Heart left ventricle (tissue), 13 donors: ENCODE measurements around the gene PAX2.

Experiments used
- POLR2A ChIP-seq, 2 donors: fragments of 450-650 bp; IDR thresholded peaks; one replicate each; pipeline ENCODE4 v1.6.1; 2017; ENCODE audit warnings: antibody characterized with exemption in 2 of 2, mild to moderate bottlenecking in 2 of 2, moderate library complexity in 2 of 2
- TF ChIP-seq, protein P1 (sequence below), 12 donors: fragments of 200-600 bp; sonication (generic) in 4 of 12; IDR thresholded peaks; one replicate each; pipeline versions ENCODE4 v1.5.0 to v1.8.0; 2018 to 2022; ENCODE audit warnings: antibody characterized with exemption in 12 of 12, mild to moderate bottlenecking in 5 of 12
- donor health status: ischemic (EF 13 %, LVEDD 7.1; RV severe dilation, severe dysfunction).
- donor health status: DM: no; HTN: yes; CAD: no.
- donor health status: DM: no; HTN: no; CAD: no.
- donor health status: ischemic (EF 25% LVEDD 6.9; RV normal size, moderate dysfunction).
- donor health status: ischemic (EF 25% LVEDD 5.7; RV mildly dilated, moderate dysfunction).
- donor health status: ischemic (EF 35%, LVEDD 5.7; RV mildly dilated, moderate dysfunction).
- donor health status: nonischemic (EF 11% LVEDD 7.7; RV severe dilation, severe dysfunction).
- donor health status: DM: yes; HTN: yes; CAD: no.
- donor health status: PGD.
- donor health status: ischemic (EF 29% LVEDD 5.4; RV normal size, mild dysfunction).
- donor health status: nonischemic (EF 23%, LVEDD 6.1; RV moderate dilation, normal function).

DNA sequence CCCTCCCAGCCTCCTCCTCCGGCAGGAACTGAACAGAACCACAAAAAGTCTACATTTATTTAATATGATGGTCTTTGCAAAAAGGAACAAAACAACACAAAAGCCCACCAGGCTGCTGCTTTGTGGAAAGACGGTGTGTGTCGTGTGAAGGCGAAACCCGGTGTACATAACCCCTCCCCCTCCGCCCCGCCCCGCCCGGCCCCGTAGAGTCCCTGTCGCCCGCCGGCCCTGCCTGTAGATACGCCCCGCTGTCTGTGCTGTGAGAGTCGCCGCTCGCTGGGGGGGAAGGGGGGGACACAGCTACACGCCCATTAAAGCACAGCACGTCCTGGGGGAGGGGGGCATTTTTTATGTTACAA lies 83.3 kb downstream of the PAX2 start:
- TF ChIP-seq, protein P1, sequence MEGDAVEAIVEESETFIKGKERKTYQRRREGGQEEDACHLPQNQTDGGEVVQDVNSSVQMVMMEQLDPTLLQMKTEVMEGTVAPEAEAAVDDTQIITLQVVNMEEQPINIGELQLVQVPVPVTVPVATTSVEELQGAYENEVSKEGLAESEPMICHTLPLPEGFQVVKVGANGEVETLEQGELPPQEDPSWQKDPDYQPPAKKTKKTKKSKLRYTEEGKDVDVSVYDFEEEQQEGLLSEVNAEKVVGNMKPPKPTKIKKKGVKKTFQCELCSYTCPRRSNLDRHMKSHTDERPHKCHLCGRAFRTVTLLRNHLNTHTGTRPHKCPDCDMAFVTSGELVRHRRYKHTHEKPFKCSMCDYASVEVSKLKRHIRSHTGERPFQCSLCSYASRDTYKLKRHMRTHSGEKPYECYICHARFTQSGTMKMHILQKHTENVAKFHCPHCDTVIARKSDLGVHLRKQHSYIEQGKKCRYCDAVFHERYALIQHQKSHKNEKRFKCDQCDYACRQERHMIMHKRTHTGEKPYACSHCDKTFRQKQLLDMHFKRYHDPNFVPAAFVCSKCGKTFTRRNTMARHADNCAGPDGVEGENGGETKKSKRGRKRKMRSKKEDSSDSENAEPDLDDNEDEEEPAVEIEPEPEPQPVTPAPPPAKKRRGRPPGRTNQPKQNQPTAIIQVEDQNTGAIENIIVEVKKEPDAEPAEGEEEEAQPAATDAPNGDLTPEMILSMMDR (IDR thresholded peaks at IDR 0.05), result no peak
- no peak for TF ChIP-seq POLR2A (IDR thresholded peaks at IDR 0.05)
